Adipocyte (in vitro differentiated cells): ENCODE results near the gene SYT11.
A peak's percentile ranks its signal among the peaks of the same experiment; 100 is the strongest.

Experiments used
- DNase-seq: peaks from one replicate; pipeline ENCODE4 v3.0.0-alpha.2; 2015; ENCODE audit warnings: low read depth
- H3K27me3 ChIP-seq: replicated peaks from 2 replicates; pipeline ENCODE4 v1.7.0; 2013; ENCODE audit warnings: mild to moderate bottlenecking, low read length, moderate library complexity; ENCODE audit not compliant: control insufficient read depth, insufficient read depth
- H3K36me3 ChIP-seq: 2 replicates; pipeline ENCODE4 v1.7.0; 2013; ENCODE audit warnings: low read length, mild to moderate bottlenecking, moderate library complexity; ENCODE audit not compliant: control insufficient read depth, insufficient read depth, severe bottlenecking
- H3K4me1 ChIP-seq: 2 replicates; pipeline ENCODE4 v1.7.0; 2013; ENCODE audit warnings: mild to moderate bottlenecking, low read length, moderate library complexity; ENCODE audit not compliant: control insufficient read depth, insufficient read depth
- H3K4me3 ChIP-seq: 2 replicates; pipeline ENCODE4 v1.7.0; 2013; ENCODE audit warnings: mild to moderate bottlenecking, low read length, moderate library complexity
- H3K9ac ChIP-seq: 2 replicates; pipeline ENCODE4 v1.7.0; 2013; ENCODE audit warnings: mild to moderate bottlenecking, low read length, moderate library complexity
- H3K9me3 ChIP-seq: 2 replicates; pipeline ENCODE4 v1.7.0; 2013; ENCODE audit warnings: mild to moderate bottlenecking, low read length, moderate library complexity; ENCODE audit not compliant: control insufficient read depth

The SYT11 gene

GRCh38 chr1:155931332-155932038 is 72.1 kb downstream of the SYT11 start:
- Histone ChIP-seq H3K9me3 (no peaks in the 10 kb centered on the region), H3K36me3 (peaks cover 66% of the 10 kb centered on the region), H3K4me3 (peak overlapping the region; percentile 99), H3K27me3 (no peaks in the 10 kb centered on the region), H3K4me1 (peaks cover 30% of the 10 kb centered on the region), H3K9ac (peak overlapping the region; percentile 100)
- DNase-seq, result no peak

GRCh38 chr1:155932081-155932480 is 72.7 kb downstream of the SYT11 start:
- DNase-seq, result no peak
- Histone ChIP-seq H3K9ac (peak overlapping the region; percentile 100), H3K4me1 (peaks cover 30% of the 10 kb centered on the region), H3K4me3 (peak overlapping the region; percentile 99), H3K27me3 (no peaks in the 10 kb centered on the region), H3K36me3 (peaks cover 60% of the 10 kb centered on the region), H3K9me3 (no peaks in the 10 kb centered on the region)

GRCh38 chr1:155932487-155932886 is 73.1 kb downstream of the SYT11 start:
- H3K9me3 ChIP-seq, result no peaks in the 10 kb centered on the region
- peaks cover 56% of the 10 kb centered on the region for H3K36me3 ChIP-seq
- DNase-seq, result no peak
- peaks cover 30% of the 10 kb centered on the region for H3K4me1 ChIP-seq
- peak overlapping the region; percentile 99 for H3K4me3 ChIP-seq
- no peaks in the 10 kb centered on the region for H3K27me3 ChIP-seq
- H3K9ac ChIP-seq, result peak overlapping the region; percentile 100

- peaks cover 30% of the 10 kb centered on the region for H3K4me1 ChIP-seq
- H3K36me3 ChIP-seq, result peaks cover 45% of the 10 kb centered on the region
- peak overlapping the region; percentile 99 for H3K4me3 ChIP-seq
- no peaks in the 10 kb centered on the region for H3K27me3 ChIP-seq
- peak; percentile 38 for DNase-seq
- peak overlapping the region; percentile 100 for H3K9ac ChIP-seq
- H3K9me3 ChIP-seq, result no peaks in the 10 kb centered on the region
These were observed 74.3 kb downstream of the SYT11 start for GRCh38 chr1:155933591-155934096.

GRCh38 chr1:155934097-155934935 is 74.9 kb downstream of the SYT11 start, which contains the start of gene KHDC4:
KHDC4 (minus strand) TSS chr1:155934413; CDS start chr1:155934373, 40 bp downstream.
- no peaks in the 10 kb centered on the region for H3K27me3 ChIP-seq
- peaks cover 30% of the 10 kb centered on the region for H3K4me1 ChIP-seq
- peaks cover 38% of the 10 kb centered on the region for H3K36me3 ChIP-seq
- H3K9ac ChIP-seq, result peak within 1 kb of the TSS; percentile 100
- no peaks in the 10 kb centered on the region for H3K9me3 ChIP-seq
- DNase-seq, result peak; percentile 99
- peak within 1 kb of the TSS; percentile 99 for H3K4me3 ChIP-seq
